Measurements from ENCODE around the gene KCNIP2.

KCNIP2 gene

GRCh38 chr10:101782811-101783735 is 60.5 kb downstream of the KCNIP2 start, which contains the start of gene NPM3:
Gene NPM3, minus strand, starts transcription at chr10:101783446. Its CDS starts 56 bp downstream, at chr10:101783390.
- peak; percentile 84 for DNase-seq (ENCODE audit: low spot score)

- no peak for DNase-seq (ENCODE audit: low spot score)
Observed at GRCh38 chr10:101781984-101782810, 61.4 kb downstream of the KCNIP2 start.

- DNase-seq (ENCODE audit: low spot score), result no peak
Observed at GRCh38 chr10:101781655-101781983, 62.0 kb downstream of the KCNIP2 start.

- DNase-seq (ENCODE audit: low spot score), result peak; percentile 93
Observed at GRCh38 chr10:101780818-101781654, 62.6 kb downstream of the KCNIP2 start.

GRCh38 chr10:101780187-101780817 is 63.3 kb downstream of the KCNIP2 start:
- peak; percentile 20 for DNase-seq (ENCODE audit: low spot score)

GRCh38 chr10:101779544-101780186 is 63.9 kb downstream of the KCNIP2 start:
- peak; percentile 85 for DNase-seq (ENCODE audit: low spot score)

GRCh38 chr10:101778781-101779543 is 64.6 kb downstream of the KCNIP2 start:
- DNase-seq (ENCODE audit: low spot score), result peak; percentile 73

- DNase-seq (ENCODE audit: low spot score), result peak; percentile 32
Observed at GRCh38 chr10:101778151-101778780, 65.3 kb downstream of the KCNIP2 start.

- DNase-seq (ENCODE audit: low spot score), result peak; percentile 50
Observed at GRCh38 chr10:101777619-101778145, 65.9 kb downstream of the KCNIP2 start.

GRCh38 chr10:101776161-101776817 is 67.3 kb downstream of the KCNIP2 start:
- DNase-seq (ENCODE audit: low spot score), result no peak
